H1 (cell line): ENCODE measurements around the gene GRIFIN.

Experiments used
- BRCA1 ChIP-seq: IDR thresholded peaks from 2 replicates; pipeline ENCODE4 v1.6.1; 2012; ENCODE audit warnings: low read depth, low read length, improper control_type of control experiment
- EZH2 ChIP-seq: fragments of 200-600 bp; sonication (generic); IDR thresholded peaks from 2 replicates; pipeline ENCODE4 v1.7.1; 2012; ENCODE audit warnings: low read depth, mild to moderate bottlenecking, moderate library complexity, low read length, inconsistent platforms; ENCODE audit not compliant: severe bottlenecking
- JUND ChIP-seq: IDR thresholded peaks from 2 replicates; pipeline ENCODE4 v1.6.1; 2011; ENCODE audit warnings: mild to moderate bottlenecking, improper control_type of control experiment, low read length
- NRF1 ChIP-seq: IDR thresholded peaks from 2 replicates; pipeline ENCODE4 v1.6.1; 2011; ENCODE audit warnings: mild to moderate bottlenecking, low read depth, low read length, improper control_type of control experiment
- POLR2A ChIP-seq, 2 experiments: IDR thresholded peaks; 1 replicate in 1 of 2; 2 replicates in 1 of 2; pipeline ENCODE4 v1.6.1; 2011; ENCODE audit warnings: low read depth in 2 of 2, low read length in 2 of 2, mild to moderate bottlenecking in 2 of 2; ENCODE audit errors: control extremely low read depth in 1 of 2
- POLR2AphosphoS5 ChIP-seq: IDR thresholded peaks from 2 replicates; pipeline ENCODE4 v1.6.1; 2011; ENCODE audit warnings: low read depth, low read length
- RAD21 ChIP-seq, 2 experiments: IDR thresholded peaks in 1 of 2; conservative IDR thresholded peaks in 1 of 2; 2 replicates each; pipeline ENCODE4 v1.6.1; 2011; ENCODE audit warnings: low read depth in 2 of 2, low read length in 2 of 2, improper control_type of control experiment in 1 of 2, inconsistent platforms in 1 of 2, mild to moderate bottlenecking in 1 of 2, moderate library complexity in 1 of 2
- RFX5 ChIP-seq: IDR thresholded peaks from 2 replicates; pipeline ENCODE4 v1.6.1; 2011; ENCODE audit warnings: low read depth, low read length, improper control_type of control experiment, borderline replicate concordance
- SIN3A ChIP-seq, 2 experiments: IDR thresholded peaks in 1 of 2; conservative IDR thresholded peaks in 1 of 2; 2 replicates each; pipeline ENCODE4 v1.6.1; 2011 to 2012; ENCODE audit warnings: low read length in 2 of 2, improper control_type of control experiment in 1 of 2, low read depth in 1 of 2, mild to moderate bottlenecking in 1 of 2
- TCF12 ChIP-seq: IDR thresholded peaks from 2 replicates; pipeline ENCODE4 v1.6.1; 2011; ENCODE audit warnings: low read depth, mild to moderate bottlenecking, low read length
- ZNF274 ChIP-seq: IDR thresholded peaks from 2 replicates; pipeline ENCODE4 v1.7.0; 2012; ENCODE audit warnings: low read length, borderline replicate concordance; ENCODE audit errors: extremely low read depth
- TF ChIP-seq, protein P1 (sequence below), 3 experiments: IDR thresholded peaks; 1 replicate in 2 of 3; 2 replicates in 1 of 3; pipeline versions ENCODE4 v1.5.1 to v1.6.1; 2011; ENCODE audit warnings: low read length in 3 of 3, mild to moderate bottlenecking in 3 of 3, inconsistent platforms in 2 of 3, low read depth in 1 of 3, moderate library complexity in 1 of 3; ENCODE audit not compliant: insufficient read depth in 1 of 3; ENCODE audit errors: control extremely low read depth in 1 of 3

DNA sequence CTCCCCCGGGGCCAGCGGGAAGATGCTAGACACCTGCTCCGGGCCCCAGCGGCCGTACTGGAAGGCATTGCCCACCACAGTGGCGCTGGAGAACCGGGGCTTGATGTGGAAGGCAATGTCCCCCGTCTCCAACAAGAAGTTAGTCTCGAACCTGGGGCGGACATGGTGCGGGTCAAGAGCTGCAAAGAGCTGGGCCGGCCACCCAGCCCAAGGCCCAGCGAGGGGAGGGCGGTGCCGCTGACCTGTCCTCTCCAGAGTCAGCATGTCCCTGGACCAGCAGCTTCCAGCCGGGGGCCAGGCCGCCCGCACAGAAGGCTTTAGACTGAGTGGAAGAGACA is 551 bp downstream of the GRIFIN start:
- no peak for TF ChIP-seq RFX5
- no peak for TF ChIP-seq RAD21 (IDR thresholded peaks at IDR 0.05 in 1 of 2, conservative IDR thresholded peaks at IDR 0.05 in 1 of 2; ENCODE audit: low read depth in 2 of 2, low read length in 2 of 2)
- TF ChIP-seq, protein P1, sequence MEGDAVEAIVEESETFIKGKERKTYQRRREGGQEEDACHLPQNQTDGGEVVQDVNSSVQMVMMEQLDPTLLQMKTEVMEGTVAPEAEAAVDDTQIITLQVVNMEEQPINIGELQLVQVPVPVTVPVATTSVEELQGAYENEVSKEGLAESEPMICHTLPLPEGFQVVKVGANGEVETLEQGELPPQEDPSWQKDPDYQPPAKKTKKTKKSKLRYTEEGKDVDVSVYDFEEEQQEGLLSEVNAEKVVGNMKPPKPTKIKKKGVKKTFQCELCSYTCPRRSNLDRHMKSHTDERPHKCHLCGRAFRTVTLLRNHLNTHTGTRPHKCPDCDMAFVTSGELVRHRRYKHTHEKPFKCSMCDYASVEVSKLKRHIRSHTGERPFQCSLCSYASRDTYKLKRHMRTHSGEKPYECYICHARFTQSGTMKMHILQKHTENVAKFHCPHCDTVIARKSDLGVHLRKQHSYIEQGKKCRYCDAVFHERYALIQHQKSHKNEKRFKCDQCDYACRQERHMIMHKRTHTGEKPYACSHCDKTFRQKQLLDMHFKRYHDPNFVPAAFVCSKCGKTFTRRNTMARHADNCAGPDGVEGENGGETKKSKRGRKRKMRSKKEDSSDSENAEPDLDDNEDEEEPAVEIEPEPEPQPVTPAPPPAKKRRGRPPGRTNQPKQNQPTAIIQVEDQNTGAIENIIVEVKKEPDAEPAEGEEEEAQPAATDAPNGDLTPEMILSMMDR (IDR thresholded peaks at IDR 0.05; ENCODE audit: control extremely low read depth in 1 of 3, insufficient read depth in 1 of 3, low read depth in 1 of 3, low read length in 3 of 3), result no peak
- TF ChIP-seq NRF1, result no peak
- no peak for TF ChIP-seq ZNF274
- no peak for TF ChIP-seq POLR2AphosphoS5
- no peak for TF ChIP-seq POLR2A (IDR thresholded peaks at IDR 0.05; ENCODE audit: control extremely low read depth in 1 of 2, low read depth in 2 of 2, low read length in 2 of 2)
- no peak for TF ChIP-seq EZH2
- no peak for TF ChIP-seq TCF12
- TF ChIP-seq SIN3A (conservative IDR thresholded peaks at IDR 0.05 in 1 of 2, IDR thresholded peaks at IDR 0.05 in 1 of 2; ENCODE audit: low read depth in 1 of 2, low read length in 2 of 2), result no peak
- TF ChIP-seq JUND, result no peak
- no peak for TF ChIP-seq BRCA1
